ENCODE results near the gene ADCY7.
"Not testable (repeated sequence)": the region's sequence is repeated elsewhere in the genome, so short reads cannot be mapped to it uniquely, and the experiment has no call there.

Gene ADCY7

DNA sequence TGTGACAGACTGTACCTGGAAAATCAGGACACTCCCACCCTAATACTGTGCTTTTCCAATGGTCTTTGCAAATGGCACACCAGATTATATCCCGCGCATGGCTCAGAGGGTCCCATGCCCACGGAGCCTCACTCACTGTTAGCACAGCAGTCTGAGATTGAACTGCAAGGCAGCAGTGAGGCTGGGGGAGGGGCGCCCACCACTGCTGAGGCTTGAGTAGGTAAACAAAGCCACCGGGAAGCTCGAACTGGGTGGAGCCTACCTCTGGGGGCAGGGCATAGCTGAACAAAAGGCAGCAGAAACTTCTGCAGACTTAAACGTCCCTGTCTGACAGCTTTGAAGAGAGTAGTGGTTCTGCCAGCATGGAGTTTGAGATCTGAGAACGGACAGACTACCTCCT, 77.2 kb downstream of the ADCY7 start:
- DNase-seq: not testable (repeated sequence)

DNA sequence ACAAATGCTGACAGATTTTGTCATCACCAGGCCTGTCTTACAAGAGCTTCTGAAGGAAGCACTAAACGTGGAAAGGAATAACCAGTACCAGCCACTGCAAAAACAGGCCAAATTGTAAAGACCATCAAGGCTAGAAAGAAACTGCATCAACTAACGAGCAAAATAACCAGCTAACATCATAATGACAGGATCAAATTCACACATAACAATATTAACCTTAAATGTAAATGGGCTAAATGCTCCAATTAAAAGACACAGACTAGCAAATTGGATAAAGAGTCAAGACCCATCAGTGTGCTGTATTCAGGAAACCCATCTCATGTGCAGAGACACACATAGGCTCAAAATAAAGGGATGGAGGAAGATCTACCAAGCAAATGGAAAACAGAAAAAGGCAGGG, 78.9 kb downstream of the ADCY7 start:
- DNase-seq: not testable (repeated sequence)

DNA sequence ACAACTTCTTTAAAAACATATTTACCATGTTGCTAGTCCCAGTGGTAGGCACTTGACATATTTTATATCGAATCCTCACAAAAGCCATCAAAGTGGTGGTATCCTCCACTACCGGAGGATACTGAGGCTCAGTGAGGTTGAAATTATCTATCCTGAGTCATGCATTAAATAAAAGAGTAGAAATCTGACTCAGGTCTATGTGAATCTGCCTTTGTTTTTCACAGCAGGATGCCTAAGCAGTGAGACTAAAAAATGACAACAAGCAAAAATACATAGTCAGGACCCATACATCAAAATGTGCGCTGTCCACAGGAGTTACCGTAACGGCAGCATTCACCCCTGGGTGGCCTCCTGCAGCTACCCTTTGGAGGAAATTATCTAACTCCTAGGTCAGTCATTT, 84.8 kb downstream of the ADCY7 start:
- DNase-seq: no peak

DNA sequence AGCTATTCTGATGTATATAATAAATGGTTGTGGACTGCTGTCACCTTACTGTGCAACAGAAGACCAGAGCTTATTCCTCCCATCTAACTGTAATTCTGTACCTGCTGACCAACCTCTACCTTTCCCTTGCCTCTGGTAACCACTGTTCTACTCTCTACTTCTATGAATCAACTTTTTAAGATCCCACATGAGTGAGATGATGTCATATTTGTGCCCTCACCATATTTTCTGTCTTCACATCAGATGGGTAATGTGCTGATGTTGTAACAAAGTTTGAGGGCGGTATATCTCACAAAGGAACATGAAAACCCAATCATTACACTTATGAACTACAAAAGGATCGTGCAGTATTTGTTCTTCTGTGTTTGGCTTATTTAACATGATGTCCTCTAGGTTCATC, 85.6 kb downstream of the ADCY7 start:
- no peak for DNase-seq

DNA sequence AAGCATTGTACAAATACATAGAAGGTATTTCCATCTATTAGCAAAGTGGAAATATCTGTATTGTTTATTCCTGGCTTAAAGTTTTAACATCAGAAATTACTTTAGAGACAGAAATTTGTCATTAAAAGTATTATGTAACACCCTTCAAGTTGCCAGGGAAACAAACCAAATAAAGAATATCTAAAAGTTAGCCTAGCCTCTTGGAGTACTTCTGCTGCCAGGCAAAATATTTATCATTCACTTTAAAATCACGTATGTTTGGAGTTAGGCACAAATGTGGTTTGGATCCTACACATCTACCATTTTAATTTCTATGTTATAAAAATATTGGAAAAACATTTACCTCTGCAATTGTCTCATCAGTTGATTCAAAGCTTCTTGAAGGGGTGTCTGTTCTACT, 87.7 kb downstream of the ADCY7 start:
- no peak for DNase-seq

DNA sequence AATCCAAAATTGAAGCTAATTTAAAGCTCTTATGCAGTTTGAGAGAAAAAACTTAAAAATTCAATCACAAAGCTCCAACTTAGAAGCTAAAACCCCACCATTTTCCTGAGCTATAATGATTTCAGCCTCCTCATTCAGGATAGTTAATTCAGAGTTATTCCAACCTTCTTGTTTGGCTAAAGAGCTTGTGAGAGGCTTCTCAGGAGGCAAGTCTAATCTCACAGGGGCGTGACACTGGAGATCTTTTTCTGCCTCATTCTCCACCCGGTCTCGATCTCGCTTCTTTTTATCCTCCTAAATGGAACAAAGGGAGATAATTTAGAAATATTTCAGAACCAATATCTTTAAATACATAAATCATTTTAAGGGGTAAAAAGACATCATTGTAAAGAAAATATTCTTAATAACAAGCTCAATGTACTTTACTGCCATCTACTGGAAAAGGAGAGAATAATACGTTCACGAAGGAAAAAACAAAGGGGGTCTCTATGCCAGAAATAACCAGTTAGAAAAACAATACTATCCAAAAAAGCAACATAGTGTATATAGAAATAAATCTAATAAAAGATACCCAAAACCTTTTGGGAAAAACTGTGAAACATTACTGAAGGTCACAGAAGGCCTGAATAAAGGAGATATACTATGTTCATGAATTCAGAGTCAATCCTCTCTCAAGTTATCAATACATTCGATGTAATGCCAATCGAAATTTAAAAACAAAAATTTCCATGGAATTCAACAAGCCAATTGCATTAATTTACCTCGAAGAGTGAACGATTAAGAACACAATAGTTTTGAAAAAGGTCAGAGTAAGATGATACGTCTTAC, 88.5 kb downstream of the ADCY7 start:
- no peak for DNase-seq

DNA sequence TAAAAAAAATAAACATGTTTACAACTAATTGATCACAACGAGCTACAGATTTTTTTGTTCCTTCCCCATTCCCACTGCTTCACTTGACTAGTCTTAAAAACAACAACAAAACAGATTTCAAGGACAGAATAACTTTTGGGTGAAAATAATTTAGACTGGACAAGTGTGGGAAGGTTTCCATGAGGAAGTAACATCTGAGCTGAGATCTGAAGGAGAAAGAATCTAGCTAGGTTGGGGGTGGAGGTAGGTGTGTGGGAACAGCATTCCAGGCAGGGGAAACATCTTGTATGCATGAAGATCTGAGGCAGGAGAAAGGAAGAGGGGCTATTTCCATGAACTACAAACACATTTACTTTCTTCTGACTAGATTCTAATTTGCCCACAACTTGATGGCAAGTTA, 93.3 kb downstream of the ADCY7 start:
- no peak for DNase-seq

DNA sequence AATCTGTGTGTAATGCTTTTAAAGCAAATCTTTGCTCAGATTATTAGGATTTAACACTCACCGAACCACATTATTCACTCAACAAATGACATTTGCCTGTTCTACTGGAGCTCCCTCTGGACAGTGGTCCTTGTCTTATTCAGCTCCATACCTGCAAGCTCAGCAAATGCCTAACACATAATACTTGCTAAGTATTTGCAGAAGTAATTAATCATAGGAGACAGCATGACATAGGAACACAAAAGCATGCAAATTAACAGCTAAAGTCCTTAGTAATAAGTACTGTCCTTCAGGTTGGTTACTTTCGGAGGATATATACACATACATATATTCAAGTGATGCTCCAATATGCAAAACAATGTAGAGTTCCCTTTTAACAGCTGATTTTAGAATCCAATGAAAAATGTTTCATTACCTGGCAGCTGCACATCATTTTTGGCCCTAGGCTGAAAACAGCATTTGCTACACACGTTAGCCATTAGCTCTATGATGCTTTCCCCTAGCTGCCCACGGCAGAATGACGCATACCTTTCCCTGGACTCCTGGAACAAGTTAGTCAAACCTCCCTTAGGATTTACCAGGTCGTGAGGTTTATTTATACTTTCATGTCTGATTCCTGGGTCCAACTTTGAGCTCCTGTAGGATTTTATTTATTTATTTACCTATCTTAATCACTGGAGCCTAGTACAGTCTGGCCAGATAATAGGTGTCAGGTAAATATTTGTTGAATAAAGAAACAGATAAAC, 93.9 kb downstream of the ADCY7 start:
- no peak for DNase-seq

DNA sequence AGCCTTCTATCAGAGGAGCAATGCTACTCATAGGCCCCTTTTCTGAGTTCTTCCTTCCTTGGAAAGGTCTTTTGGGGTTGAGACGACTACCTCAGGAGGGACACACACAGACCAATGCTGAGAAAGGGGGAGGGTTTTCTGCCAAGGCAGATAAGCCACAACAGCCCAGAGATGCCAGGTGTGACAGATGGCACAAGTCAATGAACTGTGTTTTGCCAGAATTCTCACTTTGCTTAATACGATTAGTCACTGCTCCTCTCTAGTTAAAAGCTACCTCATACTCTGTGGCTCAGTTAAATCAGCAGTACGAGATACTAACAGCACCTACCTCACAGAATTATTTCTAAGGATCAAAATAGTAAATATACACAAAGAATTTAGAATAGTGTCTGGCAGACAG, 94.4 kb downstream of the ADCY7 start:
- DNase-seq: no peak

DNA sequence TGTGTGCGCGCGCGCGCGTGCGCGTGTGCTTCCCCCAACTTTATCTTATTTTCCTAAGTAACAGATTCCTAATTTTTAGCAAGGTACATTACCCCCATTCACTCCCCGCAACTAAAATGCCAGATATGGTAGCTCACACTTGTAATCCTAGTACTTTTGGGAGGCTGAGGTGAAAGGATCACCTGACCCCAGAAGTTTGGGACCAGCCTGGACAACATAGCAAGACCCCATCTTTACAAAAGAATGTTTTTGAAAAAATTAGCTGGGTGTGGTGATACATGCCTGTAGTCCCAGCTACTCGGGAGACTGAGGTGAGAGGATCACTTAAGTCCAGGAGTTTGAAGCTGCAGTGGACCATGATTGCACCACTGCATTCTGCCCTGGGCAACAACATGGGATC, 97.3 kb downstream of the ADCY7 start:
- DNase-seq: no peak

DNA sequence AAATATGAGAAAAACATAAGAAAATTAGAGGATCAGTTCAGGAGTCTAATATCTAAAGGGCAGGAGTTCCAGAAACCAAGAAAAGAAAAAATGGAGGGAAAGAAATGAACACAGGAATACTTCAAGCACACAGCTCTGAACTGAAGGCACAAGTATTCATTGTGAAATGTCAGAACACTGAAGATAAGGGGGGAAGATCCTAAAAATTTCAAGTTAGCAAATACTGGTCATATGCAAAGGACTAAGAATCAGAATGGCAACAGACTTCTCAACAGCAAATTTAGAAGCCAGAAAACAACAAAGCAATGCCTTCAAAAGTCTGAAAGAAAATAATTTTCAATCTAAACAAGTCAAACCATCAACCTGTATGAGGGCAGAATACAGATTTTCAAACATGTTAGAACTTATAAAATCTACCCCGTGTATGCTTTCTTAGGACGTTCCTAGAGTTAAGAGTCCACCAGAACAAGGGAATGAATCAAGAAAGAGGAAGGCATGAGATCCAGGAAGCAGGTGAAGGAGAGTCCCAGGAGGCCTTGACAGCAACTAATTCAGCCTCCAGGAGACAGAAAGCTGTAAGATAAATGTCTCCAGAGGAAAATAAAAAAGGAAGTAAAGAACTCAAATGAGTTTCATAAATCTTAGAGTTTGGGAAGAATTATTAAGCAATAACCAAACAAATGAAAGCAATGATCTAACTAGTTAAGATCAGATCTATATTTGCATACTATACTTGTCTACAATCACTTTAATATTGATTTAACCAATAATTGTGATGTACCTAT, 99.6 kb downstream of the ADCY7 start:
- no peak for DNase-seq
